ENCODE data around the gene CFAP54.

DNA sequence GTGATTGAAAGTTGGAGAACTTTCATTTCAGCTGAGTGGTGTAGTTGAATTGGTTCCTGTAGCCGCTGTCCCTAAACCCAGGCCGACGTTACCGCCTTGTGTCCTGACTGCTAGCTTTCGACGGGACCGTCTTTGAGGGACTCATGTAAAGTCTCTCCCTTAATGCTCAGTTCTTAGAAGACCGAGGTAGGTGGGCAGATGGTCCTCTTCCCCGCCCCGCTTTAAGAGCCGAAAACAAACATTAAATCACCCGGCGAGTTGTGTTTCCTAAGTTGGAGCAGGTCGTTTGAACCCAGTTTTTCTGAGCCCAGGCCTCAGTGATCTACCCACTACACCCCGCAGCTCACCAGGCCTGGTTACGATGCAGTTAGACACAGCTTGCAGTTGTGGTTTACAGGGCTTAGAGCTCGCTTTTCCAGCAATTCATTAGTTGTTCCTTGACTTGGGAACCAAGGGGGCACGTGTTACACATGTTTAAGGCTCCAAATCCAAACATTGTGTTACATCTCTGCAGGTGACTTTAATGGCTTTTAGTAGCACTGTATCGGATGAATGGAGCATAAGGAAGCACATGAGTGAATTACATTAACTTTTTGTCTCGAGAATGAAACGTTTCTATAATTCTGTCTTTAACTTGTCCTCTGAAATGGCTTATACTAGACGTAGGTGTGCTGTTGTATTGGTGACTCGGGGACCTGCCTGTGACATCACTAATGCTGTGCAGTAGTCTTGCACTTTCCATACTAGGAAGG lies 418.5 kb downstream of the CFAP54 start:
- TF ChIP-seq, protein P1, sequence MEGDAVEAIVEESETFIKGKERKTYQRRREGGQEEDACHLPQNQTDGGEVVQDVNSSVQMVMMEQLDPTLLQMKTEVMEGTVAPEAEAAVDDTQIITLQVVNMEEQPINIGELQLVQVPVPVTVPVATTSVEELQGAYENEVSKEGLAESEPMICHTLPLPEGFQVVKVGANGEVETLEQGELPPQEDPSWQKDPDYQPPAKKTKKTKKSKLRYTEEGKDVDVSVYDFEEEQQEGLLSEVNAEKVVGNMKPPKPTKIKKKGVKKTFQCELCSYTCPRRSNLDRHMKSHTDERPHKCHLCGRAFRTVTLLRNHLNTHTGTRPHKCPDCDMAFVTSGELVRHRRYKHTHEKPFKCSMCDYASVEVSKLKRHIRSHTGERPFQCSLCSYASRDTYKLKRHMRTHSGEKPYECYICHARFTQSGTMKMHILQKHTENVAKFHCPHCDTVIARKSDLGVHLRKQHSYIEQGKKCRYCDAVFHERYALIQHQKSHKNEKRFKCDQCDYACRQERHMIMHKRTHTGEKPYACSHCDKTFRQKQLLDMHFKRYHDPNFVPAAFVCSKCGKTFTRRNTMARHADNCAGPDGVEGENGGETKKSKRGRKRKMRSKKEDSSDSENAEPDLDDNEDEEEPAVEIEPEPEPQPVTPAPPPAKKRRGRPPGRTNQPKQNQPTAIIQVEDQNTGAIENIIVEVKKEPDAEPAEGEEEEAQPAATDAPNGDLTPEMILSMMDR (IDR thresholded peaks at IDR 0.05): no peak
- TF ChIP-seq POLR2A (IDR thresholded peaks at IDR 0.05): no peak
